Fibroblast of the aortic adventitia (primary cell): Measurements from ENCODE around the gene SEC16B. TPM values are rescaled to one million over a fixed set of nuclear protein-coding genes. Genes with fewer than 3 reads are reported as not detected.

Source experiments
- DNase-seq: peaks from one replicate; pipeline ENCODE4 v3.0.0-alpha.2; 2010; ENCODE audit warnings: low read depth
- H3K4me3 ChIP-seq: 2 replicates; pipeline ENCODE4 v1.5.1; 2011; ENCODE audit warnings: low read depth, mild to moderate bottlenecking, control low read depth, low read length, moderate library complexity
- CTCF ChIP-seq: IDR thresholded peaks from 2 replicates; pipeline ENCODE4 v1.5.1; 2011; ENCODE audit warnings: mild to moderate bottlenecking, low read length, control low read depth, inconsistent platforms; ENCODE audit not compliant: insufficient read depth
- total RNA-seq: library from RNA; depleted of rRNA; stranded (reverse); fragments of >200 nt; gene quantifications from 2 replicates; pipeline ENCODE4 v1.2.3, GENCODE V29; 2012; ENCODE audit warnings: low replicate concordance

The SEC16B gene
- total RNA-seq, 1 donor = 4.8 TPM

- no peak overlapping the region for H3K4me3 ChIP-seq
- TF ChIP-seq CTCF = no peak
- peak; percentile 92 for DNase-seq
Measured at GRCh38 chr1:177927021-177927596, 42.7 kb downstream of the SEC16B start.

- H3K4me3 ChIP-seq = no peak overlapping the region
- DNase-seq = no peak
- no peak for TF ChIP-seq CTCF
Measured at GRCh38 chr1:177926201-177926600, 43.7 kb downstream of the SEC16B start.

GRCh38 chr1:177925006-177925405 is 44.9 kb downstream of the SEC16B start:
- no peak overlapping the region for H3K4me3 ChIP-seq
- no peak for TF ChIP-seq CTCF
- peak; percentile 48 for DNase-seq

- no peak for DNase-seq
- TF ChIP-seq CTCF = no peak
- no peak overlapping the region for H3K4me3 ChIP-seq
Measured at GRCh38 chr1:177923441-177923840, 46.4 kb downstream of the SEC16B start.

GRCh38 chr1:177922209-177922608 is 47.6 kb downstream of the SEC16B start:
- TF ChIP-seq CTCF = no peak
- DNase-seq = no peak
- H3K4me3 ChIP-seq = no peak overlapping the region

DNA sequence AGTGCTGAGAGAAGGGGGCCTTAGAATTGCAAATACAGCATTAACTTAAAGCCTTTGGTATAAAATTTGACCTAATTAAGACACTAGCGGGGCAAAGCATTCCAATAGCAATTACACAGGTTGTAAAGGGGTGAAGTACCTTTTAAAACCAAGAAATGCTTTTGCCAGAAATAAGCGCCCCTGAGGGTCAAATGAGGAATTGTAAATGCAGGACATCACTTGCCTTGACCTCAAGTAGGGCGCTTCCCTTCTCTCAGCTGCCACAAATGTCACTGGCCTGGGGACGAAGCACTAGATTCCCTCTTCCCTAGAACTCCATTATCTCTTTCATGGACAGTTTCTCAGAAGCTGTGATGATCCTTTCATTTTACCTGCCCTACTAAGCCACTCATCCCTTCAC is 48.3 kb downstream of the SEC16B start:
- H3K4me3 ChIP-seq = no peak overlapping the region
- no peak for DNase-seq
- no peak for TF ChIP-seq CTCF

- no peak for DNase-seq
- no peak overlapping the region for H3K4me3 ChIP-seq
- TF ChIP-seq CTCF = no peak
Measured at GRCh38 chr1:177920091-177920490, 49.8 kb downstream of the SEC16B start.
